Fibroblast of the aortic adventitia (primary cell): ENCODE measurements around the gene TDRKH. TPM values are rescaled to one million over a fixed set of nuclear protein-coding genes. Genes with fewer than 3 reads are reported as not detected.
"Not testable (repeated sequence)": the region's sequence is repeated elsewhere in the genome, so short reads cannot be mapped to it uniquely, and the experiment has no call there.

ENCODE experiments used
- DNase-seq: peaks from one replicate; pipeline ENCODE4 v3.0.0-alpha.2; 2010; ENCODE audit warnings: low read depth
- H3K4me3 ChIP-seq: 2 replicates; pipeline ENCODE4 v1.5.1; 2011; ENCODE audit warnings: low read depth, mild to moderate bottlenecking, control low read depth, low read length, moderate library complexity
- CTCF ChIP-seq: IDR thresholded peaks from 2 replicates; pipeline ENCODE4 v1.5.1; 2011; ENCODE audit warnings: mild to moderate bottlenecking, low read length, control low read depth, inconsistent platforms; ENCODE audit not compliant: insufficient read depth
- total RNA-seq: library from RNA; depleted of rRNA; stranded (reverse); fragments of >200 nt; gene quantifications from 2 replicates; pipeline ENCODE4 v1.2.3, GENCODE V29; 2012; ENCODE audit warnings: low replicate concordance

Gene TDRKH
- total RNA-seq, 1 donor = 2.1 TPM

GRCh38 chr1:151779852-151780251 lies 10.4 kb downstream of the TDRKH start:
- DNase-seq = no peak
- TF ChIP-seq CTCF = no peak

GRCh38 chr1:151777317-151777716 lies 13.0 kb downstream of the TDRKH start:
- no peak for TF ChIP-seq CTCF
- H3K4me3 ChIP-seq = no peak overlapping the region
- no peak for DNase-seq

More at GRCh38 chr1:151779852-151780251, 10.4 kb downstream of the TDRKH start:
- no peak overlapping the region for H3K4me3 ChIP-seq

GRCh38 chr1:151776665-151777062 lies 13.6 kb downstream of the TDRKH start:
- no peak for TF ChIP-seq CTCF
- no peak overlapping the region for H3K4me3 ChIP-seq
- DNase-seq = no peak

- no peak for DNase-seq
- no peak for TF ChIP-seq CTCF
- H3K4me3 ChIP-seq = no peak overlapping the region
Observed at GRCh38 chr1:151775894-151776664, 14.2 kb downstream of the TDRKH start.

GRCh38 chr1:151774256-151774922 lies 15.9 kb downstream of the TDRKH start:
- no peak overlapping the region for H3K4me3 ChIP-seq
- no peak for TF ChIP-seq CTCF
- DNase-seq = no peak

- peak; percentile 46 for DNase-seq
- no peak overlapping the region for H3K4me3 ChIP-seq
- no peak for TF ChIP-seq CTCF
Observed at GRCh38 chr1:151773702-151774101, 16.6 kb downstream of the TDRKH start.

GRCh38 chr1:151769270-151769669 lies 21.0 kb downstream of the TDRKH start:
- not testable (repeated sequence) for DNase-seq, H3K4me3 ChIP-seq

GRCh38 chr1:151768351-151769066 lies 21.8 kb downstream of the TDRKH start:
- H3K4me3 ChIP-seq, DNase-seq: not testable (repeated sequence)
